Calu3 (cell line): Measurements from ENCODE around the gene DCHS1. TPM values are rescaled to one million over a fixed set of nuclear protein-coding genes. Genes with fewer than 3 reads are reported as not detected.

Source experiments
- BruUV-seq: library from RNA; stranded (reverse); fragments of 400-500 nt; replicated peaks from 2 replicates; lab custom pipeline; 2021; lab: Mats Ljungman, UMichigan
- CTCF ChIA-PET: fragments of 300-600 bp; sonication (Branson Sonifier 250); formaldehyde crosslinking; loops from one replicate; lab custom pipeline; 2022; ENCODE audit warnings: antibody characterized with exemption; lab: Charles Lee
- DNase-seq: peaks from one replicate; pipeline ENCODE4 v3.0.0; 2022
- H3K27ac Mint-ChIP-seq: one replicate; pipeline ENCODE4 v1.8.0; 2022; ENCODE audit warnings: mixed read lengths; ENCODE audit not compliant: unreplicated experiment
- H3K27me3 Mint-ChIP-seq: one replicate; pipeline ENCODE4 v1.8.0; 2022; ENCODE audit warnings: mixed read lengths; ENCODE audit not compliant: unreplicated experiment
- H3K36me3 Mint-ChIP-seq: one replicate; pipeline ENCODE4 v1.8.0; 2022; ENCODE audit warnings: mild to moderate bottlenecking, moderate library complexity, mixed read lengths; ENCODE audit not compliant: insufficient read depth, unreplicated experiment
- H3K4me1 Mint-ChIP-seq: one replicate; pipeline ENCODE4 v1.8.0; 2022; ENCODE audit warnings: mild to moderate bottlenecking, low read depth, mixed read lengths; ENCODE audit not compliant: unreplicated experiment
- H3K4me3 Mint-ChIP-seq: one replicate; pipeline ENCODE4 v1.8.0; 2022; ENCODE audit warnings: mild to moderate bottlenecking, low read depth, moderate library complexity, mixed read lengths; ENCODE audit not compliant: unreplicated experiment
- H3K9me3 Mint-ChIP-seq: one replicate; pipeline ENCODE4 v1.8.0; 2022; ENCODE audit warnings: low read depth, mixed read lengths; ENCODE audit not compliant: unreplicated experiment
- CTCF ChIP-seq: fragments of 200-600 bp; IDR thresholded peaks from one replicate; pipeline ENCODE4 v1.8.0; 2022; ENCODE audit warnings: antibody characterized with exemption; ENCODE audit not compliant: unreplicated experiment
- intact Hi-C: fragments of 100-400 bp; cut with micrococcal nuclease; formaldehyde crosslinking; loops from one replicate; pipeline ENCODE4 v1.10.0; 2022; ENCODE audit not compliant: unreplicated experiment
- total RNA-seq: library from RNA; stranded (reverse); gene quantifications from 2 replicates; pipeline ENCODE4 v1.2.3, GENCODE V29; 2022

DCHS1 gene
- total RNA-seq, 1 experiment from 2014 or later = 0.02 TPM

- Mint-ChIP-seq H3K36me3 (peaks cover 5% of the 10 kb centered on the region), H3K9me3 (no peaks in the 10 kb centered on the region), H3K4me1 (no peaks in the 10 kb centered on the region), H3K27ac (no peak overlapping the region), H3K27me3 (peaks cover 23% of the 10 kb centered on the region), H3K4me3 (no peak overlapping the region)
- CTCF ChIA-PET = no interaction called here
- intact Hi-C loops = no loop called here
- no peak for DNase-seq
- no peak for TF ChIP-seq CTCF
- BruUV-seq = no TSS peak
Observed at GRCh38 chr11:6632116-6633073, 23.2 kb downstream of the DCHS1 start.

- intact Hi-C loops = no loop called here
- H3K27ac Mint-ChIP-seq = no peak overlapping the region
- H3K27me3 Mint-ChIP-seq = peaks cover 32% of the 10 kb centered on the region
- no peaks in the 10 kb centered on the region for H3K9me3 Mint-ChIP-seq
- TF ChIP-seq CTCF = no peak
- no TSS peak for BruUV-seq
- no peaks in the 10 kb centered on the region for H3K4me1 Mint-ChIP-seq
- CTCF ChIA-PET = no interaction called here
- no peak overlapping the region for H3K4me3 Mint-ChIP-seq
- DNase-seq = no peak
- peaks cover 5% of the 10 kb centered on the region for H3K36me3 Mint-ChIP-seq
Observed at GRCh38 chr11:6631361-6631890, 24.2 kb downstream of the DCHS1 start.

- CTCF ChIA-PET = no interaction called here
- Mint-ChIP-seq H3K4me1 (no peaks in the 10 kb centered on the region), H3K9me3 (no peaks in the 10 kb centered on the region), H3K27me3 (peaks cover 39% of the 10 kb centered on the region), H3K36me3 (peaks cover 5% of the 10 kb centered on the region), H3K27ac (no peak overlapping the region), H3K4me3 (no peak overlapping the region)
- no peak for TF ChIP-seq CTCF
- DNase-seq = no peak
- intact Hi-C loops = no loop called here
- no TSS peak for BruUV-seq
Observed at GRCh38 chr11:6630632-6631291, 24.8 kb downstream of the DCHS1 start.

GRCh38 chr11:6629892-6630631 is 25.5 kb downstream of the DCHS1 start:
- no peak for DNase-seq
- intact Hi-C loops = no loop called here
- no peaks in the 10 kb centered on the region for H3K4me1 Mint-ChIP-seq
- no peak for TF ChIP-seq CTCF
- H3K27ac Mint-ChIP-seq = no peak overlapping the region
- no TSS peak for BruUV-seq
- no peak overlapping the region for H3K4me3 Mint-ChIP-seq
- peaks cover 39% of the 10 kb centered on the region for H3K27me3 Mint-ChIP-seq
- CTCF ChIA-PET = no interaction called here
- H3K36me3 Mint-ChIP-seq = peaks cover 5% of the 10 kb centered on the region
- H3K9me3 Mint-ChIP-seq = no peaks in the 10 kb centered on the region
